NCI-H146 treated with DMSO at 0.1 percent for 48 hours (cell line): ENCODE data around the gene DAAM2.

Source experiments
- DNase-seq: peaks from one replicate; lab custom pipeline; 2025; ENCODE audit not compliant: unreplicated experiment; lab: John Stamatoyannopoulos, UW

DAAM2 gene

DNA sequence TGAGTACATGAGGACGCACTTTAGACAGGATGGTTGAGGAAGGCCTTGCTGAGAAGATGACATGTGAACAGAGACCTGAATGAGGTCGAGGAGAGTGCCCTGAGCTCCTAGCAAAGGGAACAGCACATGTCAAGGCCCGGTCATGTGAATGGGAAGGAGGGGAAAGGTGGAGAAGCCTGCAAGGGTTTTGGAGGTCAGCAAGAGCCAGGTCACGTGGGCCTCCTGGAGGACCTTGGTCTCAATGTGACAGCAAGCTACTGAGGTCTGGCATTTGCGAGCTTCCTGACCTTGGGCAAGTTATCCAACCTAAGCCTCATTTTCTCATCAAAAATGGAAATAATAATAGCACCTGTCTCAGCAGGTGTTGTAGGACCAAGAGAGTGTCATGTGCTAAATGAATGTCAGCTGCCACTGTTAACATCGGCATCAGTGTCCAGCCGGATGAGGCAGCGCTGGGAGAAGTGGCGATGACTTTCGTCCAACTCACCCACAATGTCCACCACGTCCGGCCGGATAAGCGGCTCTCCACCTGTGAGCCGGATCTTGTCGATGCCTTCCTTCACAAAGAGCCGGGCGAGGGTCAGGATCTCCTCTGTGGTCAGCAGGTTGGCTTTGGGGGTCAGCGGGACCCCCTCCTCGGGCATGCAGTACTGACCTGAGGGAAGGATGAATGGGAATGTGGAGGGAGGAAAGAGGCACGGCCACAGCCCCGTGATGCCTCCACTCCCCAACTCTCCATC is 133.2 kb downstream of the DAAM2 start:
- DNase-seq, result no peak

GRCh38 chr6:39925931-39926290 is 133.7 kb downstream of the DAAM2 start:
- DNase-seq, result no peak

DNA sequence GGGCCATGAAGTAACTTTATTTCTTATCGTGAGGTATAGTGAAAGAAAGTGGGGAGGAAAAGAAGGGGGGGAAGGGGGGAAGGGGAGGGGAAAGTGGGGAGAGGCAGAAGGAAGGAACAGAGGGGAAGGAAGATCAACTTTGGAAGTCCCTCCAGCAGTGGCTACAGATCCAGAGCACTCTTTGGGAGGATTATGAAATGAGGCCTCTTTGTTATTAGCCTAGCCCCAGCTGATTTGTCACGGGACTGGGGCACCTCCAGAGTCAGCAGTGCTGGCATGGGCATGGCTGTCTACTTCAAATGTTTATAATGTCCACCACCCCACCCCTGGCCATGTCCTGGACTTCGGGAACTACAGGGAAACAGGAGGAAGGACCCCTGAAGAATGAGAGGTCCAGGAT is 134.5 kb downstream of the DAAM2 start:
- no peak for DNase-seq

- DNase-seq, result no peak
These were observed 135.0 kb downstream of the DAAM2 start for GRCh38 chr6:39927159-39927558.

DNA sequence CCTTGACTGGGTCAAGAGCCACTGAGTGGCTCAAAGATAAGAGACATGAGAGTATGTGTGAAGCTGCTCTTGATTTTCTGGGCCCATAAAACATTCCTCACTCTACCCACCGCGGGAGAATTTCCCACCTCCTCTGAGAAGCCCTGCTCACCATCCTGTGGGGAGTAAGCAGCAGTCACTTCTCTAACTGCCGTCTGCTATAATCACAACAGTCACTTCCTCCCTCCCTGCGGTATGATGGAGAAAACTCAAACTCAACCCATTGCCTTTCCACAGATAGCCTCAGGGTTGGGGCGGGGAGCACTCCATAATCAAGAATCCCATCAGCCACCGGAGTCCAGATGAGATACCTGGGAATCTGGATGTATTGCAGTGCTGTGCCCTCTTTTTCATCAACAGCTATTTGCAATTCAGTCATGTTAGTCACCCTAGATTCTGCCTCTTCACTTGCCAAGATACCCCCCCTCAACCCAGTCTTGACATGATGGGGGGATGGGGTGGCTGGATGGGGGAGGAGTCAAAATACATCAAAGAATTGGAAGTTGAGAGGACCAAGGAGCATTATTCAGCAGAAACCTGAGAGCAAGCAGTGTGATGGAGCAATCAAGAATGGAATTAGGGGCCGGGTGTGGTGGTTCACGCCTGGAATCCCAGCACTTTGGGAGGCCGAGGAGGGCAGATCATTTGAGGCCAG is 137.0 kb downstream of the DAAM2 start:
- DNase-seq, result no peak

- DNase-seq, result no peak
These were observed 137.7 kb downstream of the DAAM2 start for GRCh38 chr6:39929733-39930461.

- DNase-seq, result no peak
These were observed 138.4 kb downstream of the DAAM2 start for GRCh38 chr6:39930540-39930939.

DNA sequence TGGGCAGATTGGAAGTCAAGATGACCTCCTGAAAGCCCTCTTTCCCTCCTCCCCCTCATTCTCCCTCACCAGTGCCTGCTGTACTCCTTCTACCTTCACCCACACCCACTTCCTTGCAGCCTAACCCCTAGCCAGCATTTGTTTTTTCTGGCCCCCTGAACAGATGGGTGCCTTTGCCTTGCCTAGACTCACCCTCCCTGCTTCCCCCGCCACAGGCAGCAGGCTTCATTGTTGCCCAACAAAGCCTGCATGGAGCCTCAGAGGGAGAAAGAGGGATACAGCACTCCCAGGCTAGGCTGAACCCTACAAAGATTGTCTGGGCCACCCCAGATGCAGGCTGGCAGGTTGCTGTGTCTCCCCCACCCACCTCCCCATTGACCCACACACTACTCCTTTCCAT is 139.4 kb downstream of the DAAM2 start:
- no peak for DNase-seq

GRCh38 chr6:39932386-39932910 is 140.3 kb downstream of the DAAM2 start:
- no peak for DNase-seq

GRCh38 chr6:39933669-39934130 is 141.5 kb downstream of the DAAM2 start:
- DNase-seq, result no peak

DNA sequence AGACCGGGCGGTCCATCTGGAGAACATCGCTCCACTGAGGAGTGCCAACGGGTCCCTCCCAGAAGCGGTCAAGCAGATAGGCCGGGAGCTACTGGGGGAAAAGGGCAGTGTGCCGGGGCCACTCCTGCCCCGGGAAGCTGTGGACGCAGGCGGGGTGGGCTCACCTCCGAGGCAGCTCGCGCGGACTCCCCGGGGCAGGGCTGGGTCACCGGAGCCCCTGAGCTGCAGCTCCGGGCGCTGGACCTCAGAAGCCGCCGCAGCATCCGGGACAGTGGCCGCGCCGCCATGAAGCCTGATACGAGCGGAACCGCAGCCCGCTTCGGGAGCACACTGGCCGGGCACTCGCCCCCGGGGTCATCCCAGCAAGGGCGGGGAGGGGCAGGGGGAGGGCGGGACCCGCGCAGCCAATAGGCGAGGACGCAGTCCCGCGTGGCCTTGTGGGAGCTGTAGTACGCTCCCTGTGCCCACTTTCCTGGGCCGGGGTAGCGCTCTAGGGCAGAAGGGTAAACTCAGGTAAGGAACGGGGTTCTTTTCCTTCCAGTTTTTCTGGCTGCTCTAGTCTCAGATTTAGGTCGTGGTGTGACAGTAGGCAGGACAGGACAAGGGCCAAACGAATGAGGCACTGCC is 142.1 kb downstream of the DAAM2 start, which contains the start of gene MOCS1:
Gene MOCS1, minus strand, starts transcription at position 332 of the 627 bp plus-strand sequence. Its CDS starts 45 bp downstream, at position 287.
- DNase-seq, result peak; percentile 36

DNA sequence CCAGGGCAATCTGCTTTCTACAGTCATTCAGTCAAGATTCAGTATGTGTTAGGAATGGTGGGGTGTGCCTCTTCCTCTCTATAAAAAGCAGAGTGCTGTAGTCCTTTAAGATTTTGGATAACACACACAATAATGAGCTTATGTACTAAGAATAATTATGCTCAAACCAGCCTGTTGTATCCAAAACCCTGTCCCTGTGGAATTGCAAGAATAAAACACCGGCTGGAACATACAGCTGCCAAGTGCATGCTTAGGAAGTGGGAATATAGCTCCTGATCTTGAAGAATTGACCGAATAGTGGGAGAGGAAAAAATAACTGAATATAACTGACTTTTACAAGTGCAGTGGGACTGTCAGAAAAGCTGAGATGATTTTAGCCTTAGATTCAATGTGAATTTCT is 143.1 kb downstream of the DAAM2 start:
- DNase-seq, result no peak

DNA sequence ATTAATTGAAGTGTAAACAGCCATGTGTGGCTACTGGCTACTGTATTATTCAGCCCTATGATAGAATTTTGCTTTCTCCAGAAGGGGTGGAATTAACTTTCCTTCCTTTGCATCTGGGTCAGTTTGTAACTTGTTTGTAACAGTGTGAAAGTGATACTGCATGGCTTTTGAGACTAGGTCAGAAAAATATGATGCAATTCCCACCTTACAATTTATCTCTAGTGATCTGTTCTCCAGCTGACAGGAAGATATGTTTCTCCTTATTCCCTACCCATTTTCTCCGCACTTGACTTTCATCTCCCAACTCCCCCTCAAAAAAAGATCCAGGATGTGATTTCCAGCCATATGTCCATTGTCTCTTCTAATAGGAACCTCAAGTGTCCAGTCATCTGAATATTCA is 144.7 kb downstream of the DAAM2 start:
- no peak for DNase-seq

GRCh38 chr6:39937686-39938333 is 145.6 kb downstream of the DAAM2 start:
- DNase-seq, result no peak

GRCh38 chr6:39938773-39939654 is 146.8 kb downstream of the DAAM2 start:
- DNase-seq, result no peak

DNA sequence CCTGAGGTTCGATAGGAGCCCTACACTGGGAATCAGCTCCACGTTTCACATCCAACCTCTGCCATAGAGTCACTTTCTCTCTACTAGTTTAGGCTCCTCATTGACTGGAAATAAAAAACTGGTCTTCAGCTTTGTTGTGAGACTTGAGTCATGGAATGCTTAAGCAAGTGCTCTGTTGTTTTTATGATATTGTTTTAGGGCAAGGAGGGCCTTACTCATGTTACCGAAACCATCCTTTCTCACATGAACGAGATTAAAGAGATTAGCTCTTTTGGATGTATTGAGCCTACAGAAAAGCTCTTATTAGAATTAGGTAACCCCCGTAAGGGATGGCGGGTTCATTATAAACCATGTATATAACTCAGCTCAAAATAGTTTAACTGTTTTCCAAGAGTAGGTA is 149.0 kb downstream of the DAAM2 start:
- DNase-seq, result no peak

DNA sequence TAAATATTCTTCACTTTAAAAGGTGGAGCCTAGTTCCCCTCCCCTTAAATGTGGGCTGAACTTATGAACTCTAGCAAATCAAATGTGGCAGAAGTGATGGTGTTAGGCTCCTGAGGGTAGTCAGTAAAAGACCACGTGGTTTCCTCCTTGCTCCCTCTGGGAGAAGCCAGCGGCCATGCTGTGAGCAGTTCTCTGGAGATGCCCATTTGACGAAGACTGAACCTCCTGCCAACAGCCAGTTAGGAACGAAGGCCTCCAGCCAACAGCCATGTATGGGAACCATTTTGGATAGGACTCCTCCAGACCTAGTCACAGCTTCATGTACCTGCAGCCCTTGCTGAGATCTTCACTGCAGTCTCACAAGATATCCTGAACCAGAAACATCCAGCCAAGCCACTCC is 149.6 kb downstream of the DAAM2 start:
- no peak for DNase-seq

GRCh38 chr6:39942903-39943580 is 150.9 kb downstream of the DAAM2 start:
- DNase-seq, result no peak

- DNase-seq, result no peak
These were observed 153.4 kb downstream of the DAAM2 start for GRCh38 chr6:39945626-39946025.
